ENCODE data around the gene SSNA1. TPM values are rescaled to one million over a fixed set of nuclear protein-coding genes. Genes with fewer than 3 reads are reported as not detected.
A peak's percentile ranks its signal among the peaks of the same experiment; 100 is the strongest.

Gene SSNA1
- total and polyA plus RNA-seq, 2 donors (not counting 1 experiment from before 2014, with no cell fraction given), result 37.7 to 56.3 TPM

GRCh38 chr9:137205126-137206069 is 16.9 kb downstream of the SSNA1 start, which contains the start of the genes NDOR1 and TMEM203:
TSS of gene NDOR1 (plus strand) at chr9:137205700. CDS start at chr9:137205778, 78 bp downstream.
TSS of gene TMEM203 (minus strand) at chr9:137205648. CDS start at chr9:137205414, 234 bp downstream.
- H3K79me2 ChIP-seq (ENCODE audit: control insufficient read depth, insufficient read depth, low read length), result peaks cover 48% of the 10 kb centered on the region
- H3K4me2 ChIP-seq (ENCODE audit: extremely low read depth, insufficient read depth, low read length), result peak within 1 kb of the TSS; percentile 94
- H3K36me3 ChIP-seq (ENCODE audit: control insufficient read depth, insufficient read depth, low read length), result no peaks in the 10 kb centered on the region
- no peaks in the 10 kb centered on the region for H4K20me1 ChIP-seq (ENCODE audit: control insufficient read depth, extremely low read depth, insufficient read depth, low read length)
- peak within 1 kb of the TSS; percentile 92 to 99 (median 97) for H3K4me3 ChIP-seq (replicated peaks in 1 of 4; ENCODE audit: control extremely low read depth in 1 of 4, insufficient read depth in 1 of 4, low read depth in 3 of 4, low read length in 4 of 4)
- no peaks in the 10 kb centered on the region for H3K27me3 ChIP-seq (ENCODE audit: control insufficient read depth, insufficient read depth, low read length)
- H3K9ac ChIP-seq (ENCODE audit: insufficient read depth, low read length), result peak within 1 kb of the TSS; percentile 93
- H2AFZ ChIP-seq (ENCODE audit: low read length), result peak within 1 kb of the TSS; percentile 71
- H3K27ac ChIP-seq (ENCODE audit: insufficient read depth, low read length), result peak within 1 kb of the TSS; percentile 82
- no peak for TF ChIP-seq EZH2 (IDR thresholded peaks at IDR 0.05; ENCODE audit: low read length, missing control alignments)
- TF ChIP-seq, protein P1, sequence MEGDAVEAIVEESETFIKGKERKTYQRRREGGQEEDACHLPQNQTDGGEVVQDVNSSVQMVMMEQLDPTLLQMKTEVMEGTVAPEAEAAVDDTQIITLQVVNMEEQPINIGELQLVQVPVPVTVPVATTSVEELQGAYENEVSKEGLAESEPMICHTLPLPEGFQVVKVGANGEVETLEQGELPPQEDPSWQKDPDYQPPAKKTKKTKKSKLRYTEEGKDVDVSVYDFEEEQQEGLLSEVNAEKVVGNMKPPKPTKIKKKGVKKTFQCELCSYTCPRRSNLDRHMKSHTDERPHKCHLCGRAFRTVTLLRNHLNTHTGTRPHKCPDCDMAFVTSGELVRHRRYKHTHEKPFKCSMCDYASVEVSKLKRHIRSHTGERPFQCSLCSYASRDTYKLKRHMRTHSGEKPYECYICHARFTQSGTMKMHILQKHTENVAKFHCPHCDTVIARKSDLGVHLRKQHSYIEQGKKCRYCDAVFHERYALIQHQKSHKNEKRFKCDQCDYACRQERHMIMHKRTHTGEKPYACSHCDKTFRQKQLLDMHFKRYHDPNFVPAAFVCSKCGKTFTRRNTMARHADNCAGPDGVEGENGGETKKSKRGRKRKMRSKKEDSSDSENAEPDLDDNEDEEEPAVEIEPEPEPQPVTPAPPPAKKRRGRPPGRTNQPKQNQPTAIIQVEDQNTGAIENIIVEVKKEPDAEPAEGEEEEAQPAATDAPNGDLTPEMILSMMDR (conservative IDR thresholded peaks at IDR 0.05 in 1 of 2, IDR thresholded peaks at IDR 0.05 in 1 of 2; ENCODE audit: low read depth in 1 of 2, low read length in 2 of 2), result no peak
- H3K4me1 ChIP-seq (ENCODE audit: control insufficient read depth, extremely low read depth, insufficient read depth, low read length), result peaks cover 20% of the 10 kb centered on the region
- DNase-seq (ENCODE audit: low read depth in 2 of 2), result peak; percentile 78
- no peaks in the 10 kb centered on the region for H3K9me3 ChIP-seq (ENCODE audit: control insufficient read depth, insufficient read depth, low read depth, low read length)

GRCh38 chr9:137206602-137207001 is 18.1 kb downstream of the SSNA1 start:
- no peaks in the 10 kb centered on the region for H4K20me1 ChIP-seq (ENCODE audit: control insufficient read depth, extremely low read depth, insufficient read depth, low read length)
- H3K36me3 ChIP-seq (ENCODE audit: control insufficient read depth, insufficient read depth, low read length), result no peaks in the 10 kb centered on the region
- H3K79me2 ChIP-seq (ENCODE audit: control insufficient read depth, insufficient read depth, low read length), result peaks cover 46% of the 10 kb centered on the region
- peak overlapping the region; percentile 92 to 99 (median 97) for H3K4me3 ChIP-seq (replicated peaks in 1 of 4; ENCODE audit: control extremely low read depth in 1 of 4, insufficient read depth in 1 of 4, low read depth in 3 of 4, low read length in 4 of 4)
- H3K27ac ChIP-seq (ENCODE audit: insufficient read depth, low read length), result no peak overlapping the region
- H3K4me2 ChIP-seq (ENCODE audit: extremely low read depth, insufficient read depth, low read length), result peak overlapping the region; percentile 94
- no peak overlapping the region for H2AFZ ChIP-seq (ENCODE audit: low read length)
- H3K27me3 ChIP-seq (ENCODE audit: control insufficient read depth, insufficient read depth, low read length), result no peaks in the 10 kb centered on the region
- DNase-seq (ENCODE audit: low read depth in 2 of 2), result no peak
- TF ChIP-seq EZH2 (IDR thresholded peaks at IDR 0.05; ENCODE audit: low read length, missing control alignments), result no peak
- TF ChIP-seq, protein P1 (conservative IDR thresholded peaks at IDR 0.05 in 1 of 2, IDR thresholded peaks at IDR 0.05 in 1 of 2; ENCODE audit: low read depth in 1 of 2, low read length in 2 of 2), result no peak
- peak overlapping the region; percentile 93 for H3K9ac ChIP-seq (ENCODE audit: insufficient read depth, low read length)
- H3K4me1 ChIP-seq (ENCODE audit: control insufficient read depth, extremely low read depth, insufficient read depth, low read length), result peaks cover 14% of the 10 kb centered on the region
- H3K9me3 ChIP-seq (ENCODE audit: control insufficient read depth, insufficient read depth, low read depth, low read length), result no peaks in the 10 kb centered on the region

- no peak for TF ChIP-seq EZH2 (IDR thresholded peaks at IDR 0.05; ENCODE audit: low read length, missing control alignments)
- TF ChIP-seq, protein P1 (conservative IDR thresholded peaks at IDR 0.05 in 1 of 2, IDR thresholded peaks at IDR 0.05 in 1 of 2; ENCODE audit: low read depth in 1 of 2, low read length in 2 of 2), result no peak
- H3K27ac ChIP-seq (ENCODE audit: insufficient read depth, low read length), result no peak overlapping the region
- peaks cover 11% of the 10 kb centered on the region for H3K79me2 ChIP-seq (ENCODE audit: control insufficient read depth, insufficient read depth, low read length)
- H3K27me3 ChIP-seq (ENCODE audit: control insufficient read depth, insufficient read depth, low read length), result no peaks in the 10 kb centered on the region
- H3K9me3 ChIP-seq (ENCODE audit: control insufficient read depth, insufficient read depth, low read depth, low read length), result no peaks in the 10 kb centered on the region
- H3K4me1 ChIP-seq (ENCODE audit: control insufficient read depth, extremely low read depth, insufficient read depth, low read length), result peaks cover under 1% of the 10 kb centered on the region
- H4K20me1 ChIP-seq (ENCODE audit: control insufficient read depth, extremely low read depth, insufficient read depth, low read length), result no peaks in the 10 kb centered on the region
- DNase-seq (ENCODE audit: low read depth in 2 of 2), result no peak
- H3K4me2 ChIP-seq (ENCODE audit: extremely low read depth, insufficient read depth, low read length), result no peak overlapping the region
- H3K4me3 ChIP-seq (replicated peaks in 1 of 4; ENCODE audit: control extremely low read depth in 1 of 4, insufficient read depth in 1 of 4, low read depth in 3 of 4, low read length in 4 of 4), result no peak overlapping the region
- no peak overlapping the region for H3K9ac ChIP-seq (ENCODE audit: insufficient read depth, low read length)
- H3K36me3 ChIP-seq (ENCODE audit: control insufficient read depth, insufficient read depth, low read length), result peaks cover 14% of the 10 kb centered on the region
- no peak overlapping the region for H2AFZ ChIP-seq (ENCODE audit: low read length)
These were observed 23.1 kb downstream of the SSNA1 start for GRCh38 chr9:137211532-137211931.

All from fibroblast of lung (primary cell).